Liver (tissue), 3 donors: ENCODE data around the gene NTM.

Experiments used
- CTCF ChIP-seq: fragments of 150-350 bp; IDR thresholded peaks from 2 replicates; pipeline ENCODE4 v1.5.1; 2017; ENCODE audit warnings: improper control_type of control experiment, low read depth, low read length; ENCODE audit not compliant: missing input control
- EGR1 ChIP-seq, 2 donors: IDR thresholded peaks; 2 replicates each; pipeline ENCODE4 v1.6.1; 2016 to 2018; ENCODE audit warnings: antibody characterized with exemption in 2 of 2, low read depth in 2 of 2
- FOXA2 ChIP-seq: IDR thresholded peaks from 2 replicates; pipeline ENCODE4 v1.6.1; 2016; ENCODE audit warnings: antibody characterized with exemption
- GABPA ChIP-seq, 2 donors: IDR thresholded peaks in 1 of 2; conservative IDR thresholded peaks in 1 of 2; 2 replicates each; pipeline ENCODE4 v1.6.1; 2016; ENCODE audit warnings: antibody characterized with exemption in 2 of 2, mild to moderate bottlenecking in 1 of 2, moderate library complexity in 1 of 2
- JUND ChIP-seq, 2 donors: IDR thresholded peaks; 2 replicates each; pipeline ENCODE4 v1.6.1; 2016; ENCODE audit warnings: antibody characterized with exemption in 2 of 2
- RAD21 ChIP-seq, 2 donors: IDR thresholded peaks; 2 replicates each; pipeline ENCODE4 v1.6.1; 2016; ENCODE audit warnings: antibody characterized with exemption in 2 of 2, mild to moderate bottlenecking in 2 of 2
- RXRA ChIP-seq, 2 donors: IDR thresholded peaks; 2 replicates each; pipeline ENCODE4 v1.6.1; 2017 to 2018; ENCODE audit warnings: antibody characterized with exemption in 2 of 2, mild to moderate bottlenecking in 1 of 2
- TF ChIP-seq, protein P1 (sequence below): IDR thresholded peaks from 2 replicates; pipeline ENCODE4 v1.6.1; 2016; ENCODE audit warnings: antibody characterized with exemption
- donor health status: healthy.
- donor health status: healthy.

DNA sequence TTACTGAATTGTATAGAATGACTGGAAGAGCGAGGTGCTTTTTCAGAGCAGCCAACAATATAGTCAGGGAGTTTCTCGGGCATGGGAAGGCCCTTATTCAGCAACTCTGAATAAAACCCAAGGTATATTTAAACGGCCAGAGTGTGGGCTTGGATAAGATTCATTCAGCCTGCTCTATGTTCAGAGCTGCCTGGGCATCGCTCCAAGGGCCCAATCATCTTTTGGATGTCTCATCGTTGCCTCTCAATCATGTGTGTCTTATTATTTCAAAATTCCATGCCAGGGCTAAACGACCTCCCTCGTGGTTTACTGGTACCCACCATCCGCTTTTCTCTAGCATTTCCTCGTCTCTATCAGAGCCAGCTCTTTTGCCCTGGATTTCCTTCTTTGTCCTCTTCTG lies 19.5 kb upstream of the NTM start:
- TF ChIP-seq JUND (IDR thresholded peaks at IDR 0.05) (no peak), CTCF (no peak), RAD21 (IDR thresholded peaks at IDR 0.05) (no peak), RXRA (IDR thresholded peaks at IDR 0.05) (no peak), FOXA2 (no peak), GABPA (IDR thresholded peaks at IDR 0.05 in 1 of 2, conservative IDR thresholded peaks at IDR 0.05 in 1 of 2) (no peak), EGR1 (IDR thresholded peaks at IDR 0.05; ENCODE audit: low read depth in 2 of 2) (no peak)
- TF ChIP-seq, protein P1, sequence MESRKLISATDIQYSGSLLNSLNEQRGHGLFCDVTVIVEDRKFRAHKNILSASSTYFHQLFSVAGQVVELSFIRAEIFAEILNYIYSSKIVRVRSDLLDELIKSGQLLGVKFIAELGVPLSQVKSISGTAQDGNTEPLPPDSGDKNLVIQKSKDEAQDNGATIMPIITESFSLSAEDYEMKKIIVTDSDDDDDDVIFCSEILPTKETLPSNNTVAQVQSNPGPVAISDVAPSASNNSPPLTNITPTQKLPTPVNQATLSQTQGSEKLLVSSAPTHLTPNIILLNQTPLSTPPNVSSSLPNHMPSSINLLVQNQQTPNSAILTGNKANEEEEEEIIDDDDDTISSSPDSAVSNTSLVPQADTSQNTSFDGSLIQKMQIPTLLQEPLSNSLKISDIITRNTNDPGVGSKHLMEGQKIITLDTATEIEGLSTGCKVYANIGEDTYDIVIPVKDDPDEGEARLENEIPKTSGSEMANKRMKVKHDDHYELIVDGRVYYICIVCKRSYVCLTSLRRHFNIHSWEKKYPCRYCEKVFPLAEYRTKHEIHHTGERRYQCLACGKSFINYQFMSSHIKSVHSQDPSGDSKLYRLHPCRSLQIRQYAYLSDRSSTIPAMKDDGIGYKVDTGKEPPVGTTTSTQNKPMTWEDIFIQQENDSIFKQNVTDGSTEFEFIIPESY = no peak
